Spleen (tissue), 7 donors: ENCODE results near the gene ZNF714.

Source experiments
- CTCF ChIP-seq, 11 experiments: fragments of 200-600 bp in 7 of 11; fragments of 450-650 bp in 4 of 11; sonication (generic) in 4 of 11; IDR thresholded peaks in 8 of 11; conservative IDR thresholded peaks in 3 of 11; 1 replicate in 7 of 11; 2 replicates in 4 of 11; pipeline versions ENCODE4 v1.4.0 to v1.8.0; 2016 to 2021; ENCODE audit warnings: antibody characterized with exemption in 11 of 11, inconsistent platforms in 4 of 11, mild to moderate bottlenecking in 1 of 11
- POLR2A ChIP-seq, 3 donors: fragments of 450-650 bp; IDR thresholded peaks; one replicate each; pipeline ENCODE4 v1.5.1; 2017; ENCODE audit warnings: antibody characterized with exemption in 3 of 3, mild to moderate bottlenecking in 1 of 3
- POLR2AphosphoS5 ChIP-seq, 3 donors: sonication (generic); formaldehyde crosslinking; IDR thresholded peaks; one replicate each; pipeline ENCODE4 v1.5.1; 2017; ENCODE audit warnings: antibody characterized with exemption in 3 of 3
- donor health status: DM: no; HTN: no; CAD: no; lungs with moderate emphysema.
- donor health status: DM: no; HTN: no; CAD: no.
- donor health status: DM: no; HTN: no; CAD: no.

DNA sequence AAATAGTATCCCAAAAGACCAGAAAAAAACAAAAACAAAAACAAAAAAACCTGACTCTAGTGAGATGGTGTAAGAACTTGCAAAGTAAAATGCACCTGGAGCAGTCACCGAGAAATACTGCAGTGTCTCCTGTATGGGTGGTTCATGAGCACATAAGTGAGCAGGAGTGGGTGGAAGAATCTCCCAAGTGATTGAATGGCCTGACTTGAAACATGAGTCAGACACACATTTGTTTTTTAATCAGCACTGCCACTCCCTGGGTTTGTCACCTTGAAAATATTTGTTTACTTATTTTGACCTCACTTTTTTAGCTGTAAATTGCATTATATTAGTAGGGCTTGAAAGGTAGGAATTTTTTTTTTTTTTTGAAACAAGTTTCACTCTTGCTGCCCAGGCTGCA, 61.9 kb downstream of the ZNF714 start:
- no peak for TF ChIP-seq POLR2A (IDR thresholded peaks at IDR 0.05)
- TF ChIP-seq POLR2AphosphoS5 (IDR thresholded peaks at IDR 0.05), result no peak
- TF ChIP-seq CTCF (IDR thresholded peaks at IDR 0.05 in 8 of 11, conservative IDR thresholded peaks at IDR 0.05 in 3 of 11), result no peak
